IPS-15b (cell line): ENCODE measurements around the gene GZMM.

ENCODE experiments used
- H3K27me3 ChIP-seq: one replicate; pipeline ENCODE4 v1.6.1; 2013; ENCODE audit warnings: low read length; ENCODE audit not compliant: control insufficient read depth, insufficient read depth
- H3K36me3 ChIP-seq: one replicate; pipeline ENCODE4 v1.6.1; 2013; ENCODE audit warnings: low read length; ENCODE audit not compliant: control insufficient read depth, insufficient read depth
- H3K4me1 ChIP-seq: one replicate; pipeline ENCODE4 v1.6.1; 2013; ENCODE audit warnings: mild to moderate bottlenecking, low read length; ENCODE audit not compliant: control insufficient read depth, insufficient read depth
- H3K4me3 ChIP-seq: one replicate; pipeline ENCODE4 v1.5.1; 2013; ENCODE audit warnings: low read depth, low read length
- H3K9ac ChIP-seq: one replicate; pipeline ENCODE4 v1.6.1; 2013; ENCODE audit warnings: low read depth, mild to moderate bottlenecking, low read length
- H3K9me3 ChIP-seq: one replicate; pipeline ENCODE4 v1.6.1; 2013; ENCODE audit warnings: mild to moderate bottlenecking, low read length; ENCODE audit not compliant: control insufficient read depth, insufficient read depth

Gene GZMM

DNA sequence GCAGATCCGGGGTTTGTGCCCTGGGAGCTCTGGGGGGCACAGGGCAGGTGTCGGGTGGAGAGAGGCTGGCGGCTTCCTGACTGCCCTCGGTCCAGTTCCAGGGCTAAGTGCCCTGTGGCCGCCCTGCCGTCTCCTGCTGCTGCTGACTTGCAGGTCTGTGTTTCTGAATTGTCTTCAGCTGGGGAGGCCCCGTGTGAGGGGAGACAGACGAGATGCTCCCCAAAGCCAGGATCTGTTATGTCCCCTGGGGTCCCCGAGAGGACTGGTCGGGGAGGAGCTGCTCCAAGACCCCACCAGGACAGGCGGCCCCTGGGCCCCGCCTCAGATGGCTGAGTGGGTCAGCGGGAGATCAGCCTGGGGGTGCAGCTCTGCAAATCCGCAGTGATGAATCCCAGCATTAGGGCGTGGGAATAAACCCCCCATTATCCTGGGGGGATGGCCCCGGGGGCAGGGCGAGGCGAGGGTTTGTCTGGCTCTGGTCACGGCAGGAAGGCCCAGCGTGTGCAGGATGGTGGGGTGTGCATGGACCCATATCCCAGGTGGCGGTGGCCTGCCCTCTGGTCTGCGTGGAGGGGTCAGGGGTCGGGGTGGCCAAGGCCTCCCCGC, 50.5 kb downstream of the GZMM start:
- Histone ChIP-seq H3K36me3 (no peaks in the 10 kb centered on the region), H3K4me1 (no peaks in the 10 kb centered on the region), H3K27me3 (peaks cover 7% of the 10 kb centered on the region), H3K9me3 (no peaks in the 10 kb centered on the region), H3K4me3 (no peak overlapping the region), H3K9ac (no peak overlapping the region)

DNA sequence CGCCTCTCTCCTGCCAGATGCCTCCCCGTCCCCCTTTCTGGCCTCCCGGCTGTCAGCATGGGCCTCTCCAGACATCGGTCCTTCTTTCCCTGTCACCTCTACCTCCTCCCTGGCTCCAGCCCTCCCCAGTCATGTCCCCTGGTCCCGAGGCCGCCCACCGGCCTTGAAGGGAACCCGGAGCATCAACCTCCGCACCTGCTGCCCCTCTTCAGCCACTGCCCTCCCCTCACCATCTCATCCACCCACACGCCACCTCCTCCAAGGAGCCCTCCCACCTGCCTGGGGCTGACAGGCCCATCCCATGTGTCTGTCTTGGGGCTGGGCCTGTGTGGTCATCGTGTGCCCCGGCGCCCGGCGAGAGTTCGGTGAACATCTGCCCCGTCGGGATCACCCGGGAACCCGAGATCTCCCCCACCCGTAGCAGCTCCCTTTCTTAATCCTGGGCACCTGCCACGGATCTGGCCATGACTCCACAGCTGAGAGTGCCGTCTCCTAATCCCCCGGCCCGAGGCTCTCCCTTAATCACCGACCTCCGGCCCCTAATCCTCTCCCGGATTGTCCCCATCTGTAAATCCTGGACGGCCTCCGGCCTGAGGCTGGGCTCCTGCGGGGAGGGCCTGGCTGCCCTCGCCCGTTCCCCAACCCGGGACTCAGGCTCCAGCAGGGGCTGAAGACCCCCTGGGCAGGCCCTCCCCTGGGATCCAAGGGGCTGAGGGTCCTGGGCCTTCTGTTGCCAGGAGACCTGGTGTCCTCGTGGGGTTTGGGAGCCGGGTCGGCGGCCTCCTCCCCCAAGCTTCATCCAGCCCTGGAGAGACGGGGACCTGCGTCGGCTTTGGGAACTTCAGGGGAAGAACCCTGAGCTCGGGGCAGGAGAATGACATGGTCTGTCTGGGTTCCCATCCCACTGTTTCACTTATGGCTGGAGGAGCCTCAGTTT, 51.7 kb downstream of the GZMM start:
- Histone ChIP-seq H3K9me3 (no peaks in the 10 kb centered on the region), H3K36me3 (no peaks in the 10 kb centered on the region), H3K4me3 (no peak overlapping the region), H3K4me1 (no peaks in the 10 kb centered on the region), H3K9ac (no peak overlapping the region), H3K27me3 (peaks cover 7% of the 10 kb centered on the region)

DNA sequence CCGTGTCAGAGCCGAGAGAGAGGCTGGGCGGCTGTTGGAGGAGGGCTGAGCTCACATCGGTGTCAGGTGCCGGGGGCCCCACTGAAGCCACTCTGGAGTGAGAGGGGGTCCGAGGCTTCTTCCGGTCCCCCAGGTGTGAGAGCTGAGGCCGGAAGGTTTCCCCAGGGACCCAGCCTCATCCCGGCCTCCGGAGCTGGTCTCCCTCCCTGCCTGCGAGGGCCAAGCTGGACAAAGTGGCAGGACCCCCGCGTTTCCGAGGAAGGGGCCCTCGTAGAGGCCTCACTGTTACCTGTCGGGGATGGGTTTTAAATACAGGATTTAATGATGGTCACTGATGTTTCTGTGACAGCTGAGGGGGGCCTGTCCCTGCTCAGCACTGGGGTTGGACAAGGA, 52.4 kb downstream of the GZMM start:
- H3K27me3 ChIP-seq: peaks cover 2% of the 10 kb centered on the region
- no peaks in the 10 kb centered on the region for H3K4me1 ChIP-seq
- no peak overlapping the region for H3K4me3 ChIP-seq
- H3K9ac ChIP-seq: no peak overlapping the region
- H3K9me3 ChIP-seq: no peaks in the 10 kb centered on the region
- H3K36me3 ChIP-seq: no peaks in the 10 kb centered on the region

DNA sequence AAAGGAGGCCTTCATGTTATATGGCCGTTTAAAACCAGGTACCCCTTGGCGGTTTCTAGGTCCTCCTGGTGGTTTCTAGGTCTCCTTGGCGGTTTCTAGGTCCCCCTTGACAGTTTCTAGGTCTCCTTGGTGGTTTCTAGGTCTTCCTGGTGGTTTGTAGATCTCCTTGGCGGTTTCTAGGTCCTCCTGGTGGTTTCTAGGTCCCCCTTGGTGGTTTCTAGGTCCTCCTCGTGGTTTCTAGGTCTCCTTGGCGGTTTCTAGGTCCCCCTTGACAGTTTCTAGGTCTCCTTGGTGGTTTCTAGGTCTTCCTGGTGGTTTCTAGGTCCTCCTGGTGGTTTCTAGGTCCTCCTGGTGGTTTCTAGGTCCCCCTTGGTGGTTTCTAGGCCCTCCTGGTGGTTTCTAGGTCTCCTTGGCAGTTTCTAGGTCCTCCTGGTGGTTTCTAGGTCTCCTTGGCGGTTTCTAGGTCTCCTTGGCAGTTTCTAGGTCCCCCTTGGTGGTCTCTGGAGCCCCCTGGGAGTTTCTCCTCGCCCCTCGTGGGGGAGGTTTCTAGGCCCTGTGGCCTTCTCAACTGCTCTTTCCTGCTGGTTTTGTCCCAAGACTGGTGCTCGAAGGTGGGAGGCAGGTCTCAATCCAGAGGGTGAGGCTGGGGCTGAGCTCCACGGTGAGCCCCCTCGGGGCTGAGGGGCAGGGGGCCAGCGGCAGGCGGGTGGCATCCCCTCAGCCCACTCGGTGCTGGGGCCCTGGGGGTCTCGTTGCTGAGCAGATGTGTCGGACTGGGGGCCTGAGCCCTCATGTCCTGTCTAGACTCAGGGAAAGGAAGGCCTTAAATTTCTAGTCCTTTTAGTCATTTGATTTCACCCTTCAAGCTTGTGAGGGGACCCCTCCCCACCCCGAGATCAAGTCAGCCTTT, 53.8 kb downstream of the GZMM start:
- Histone ChIP-seq H3K9ac (no peak overlapping the region), H3K4me3 (no peak overlapping the region), H3K9me3 (no peaks in the 10 kb centered on the region), H3K27me3 (no peaks in the 10 kb centered on the region), H3K4me1 (no peaks in the 10 kb centered on the region), H3K36me3 (no peaks in the 10 kb centered on the region)
